C1 segment of cervical spinal cord (tissue), 14 donors: ENCODE measurements around the gene PTCD3.

Experiments
- DNase-seq, 14 donors: peaks; one replicate each; lab custom pipeline; 2025; lab: John Stamatoyannopoulos, UW

PTCD3 gene

GRCh38 chr2:86143926-86144685 is 38.1 kb downstream of the PTCD3 start:
- no peak for DNase-seq

GRCh38 chr2:86147793-86148192 is 41.8 kb downstream of the PTCD3 start:
- DNase-seq: no peak

- no peak for DNase-seq
These were observed 44.5 kb downstream of the PTCD3 start for GRCh38 chr2:86150502-86150901.

- no peak for DNase-seq
These were observed 51.0 kb downstream of the PTCD3 start for GRCh38 chr2:86157009-86157556.

GRCh38 chr2:86158286-86158685 is 52.3 kb downstream of the PTCD3 start:
- no peak for DNase-seq

GRCh38 chr2:86160156-86160952 is 54.3 kb downstream of the PTCD3 start:
- no peak for DNase-seq

- no peak for DNase-seq
These were observed 64.4 kb downstream of the PTCD3 start for GRCh38 chr2:86170449-86170848.

GRCh38 chr2:86171295-86171694 is 65.3 kb downstream of the PTCD3 start:
- no peak for DNase-seq

- no peak for DNase-seq
These were observed 66.6 kb downstream of the PTCD3 start for GRCh38 chr2:86172610-86173009.

- DNase-seq: no peak
These were observed 68.4 kb downstream of the PTCD3 start for GRCh38 chr2:86174445-86174844.

- DNase-seq: no peak
These were observed 69.8 kb downstream of the PTCD3 start for GRCh38 chr2:86175828-86176227.

- DNase-seq: no peak
These were observed 70.6 kb downstream of the PTCD3 start for GRCh38 chr2:86176597-86176996.

GRCh38 chr2:86185517-86186212 is 79.6 kb downstream of the PTCD3 start:
- no peak for DNase-seq

GRCh38 chr2:86186431-86186830 is 80.4 kb downstream of the PTCD3 start:
- no peak for DNase-seq

- no peak for DNase-seq
These were observed 83.9 kb downstream of the PTCD3 start for GRCh38 chr2:86189782-86190416.
